DND-41 (cell line): ENCODE measurements around the gene ARSB.

Source experiments
- ATAC-seq: fragments of 200-7000 bp; cut with Tn5 transposase; 3 replicates; pipeline ENCODE4 v1.9.1; 2021; ENCODE audit warnings: low read depth; ENCODE audit not compliant: insufficient read depth
- DNase-seq: peaks from one replicate; pipeline ENCODE4 v3.0.0-alpha.2; 2020
- H2AFZ ChIP-seq: 2 replicates; pipeline ENCODE4 v1.6.0; 2012; ENCODE audit warnings: low read depth, low read length
- H3K27ac ChIP-seq: 2 replicates; pipeline ENCODE4 v1.5.1; 2012; ENCODE audit warnings: low read length, inconsistent platforms
- H3K27me3 ChIP-seq: fragments of 200-600 bp; sonication (generic); 2 replicates; pipeline ENCODE4 v1.6.0; 2012; ENCODE audit warnings: low read length, mild to moderate bottlenecking, inconsistent platforms; ENCODE audit not compliant: insufficient read depth, poor library complexity
- H3K36me3 ChIP-seq: 2 replicates; pipeline ENCODE4 v1.5.1; 2012; ENCODE audit warnings: low read length, inconsistent platforms; ENCODE audit not compliant: insufficient read depth
- H3K4me1 ChIP-seq: 2 replicates; pipeline ENCODE4 v1.5.1; 2012; ENCODE audit warnings: mild to moderate bottlenecking, low read length; ENCODE audit not compliant: insufficient read depth
- H3K4me2 ChIP-seq: 2 replicates; pipeline ENCODE4 v1.6.0; 2012; ENCODE audit warnings: mild to moderate bottlenecking, moderate library complexity, low read length, inconsistent platforms; ENCODE audit not compliant: insufficient read depth
- H3K4me3 ChIP-seq, 2 experiments: fragments of 200-600 bp in 1 of 2; shearing (Covaris generic) in 1 of 2; 2 replicates each; pipeline ENCODE4 v1.5.1; 2012 to 2016; ENCODE audit warnings: inconsistent platforms in 2 of 2, low read length in 2 of 2, mild to moderate bottlenecking in 2 of 2, low read depth in 1 of 2, moderate library complexity in 1 of 2
- H3K79me2 ChIP-seq: 2 replicates; pipeline ENCODE4 v1.6.0; 2012; ENCODE audit warnings: low read length, inconsistent platforms; ENCODE audit not compliant: insufficient read depth
- H3K9ac ChIP-seq: 2 replicates; pipeline ENCODE4 v1.6.0; 2012; ENCODE audit warnings: low read depth, mild to moderate bottlenecking, inconsistent platforms, low read length, moderate library complexity
- H3K9me3 ChIP-seq: 2 replicates; pipeline ENCODE4 v1.5.1; 2012; ENCODE audit warnings: low read length, moderate library complexity, mild to moderate bottlenecking, inconsistent platforms; ENCODE audit not compliant: insufficient read depth, severe bottlenecking
- H4K20me1 ChIP-seq: 2 replicates; pipeline ENCODE4 v1.6.0; 2012; ENCODE audit warnings: low read length; ENCODE audit not compliant: insufficient read depth
- EZH2 ChIP-seq: IDR thresholded peaks from 3 replicates; pipeline ENCODE4 v1.6.1; 2012; ENCODE audit warnings: borderline replicate concordance, low read depth, mild to moderate bottlenecking, moderate library complexity, low read length, inconsistent platforms; ENCODE audit not compliant: severe bottlenecking
- TF ChIP-seq, protein P1 (sequence below): IDR thresholded peaks from 2 replicates; pipeline ENCODE4 v1.5.1; 2012; ENCODE audit warnings: borderline replicate concordance, low read length, moderate library complexity, mild to moderate bottlenecking; ENCODE audit not compliant: poor library complexity, severe bottlenecking; ENCODE audit errors: extremely low read depth

ARSB gene

DNA sequence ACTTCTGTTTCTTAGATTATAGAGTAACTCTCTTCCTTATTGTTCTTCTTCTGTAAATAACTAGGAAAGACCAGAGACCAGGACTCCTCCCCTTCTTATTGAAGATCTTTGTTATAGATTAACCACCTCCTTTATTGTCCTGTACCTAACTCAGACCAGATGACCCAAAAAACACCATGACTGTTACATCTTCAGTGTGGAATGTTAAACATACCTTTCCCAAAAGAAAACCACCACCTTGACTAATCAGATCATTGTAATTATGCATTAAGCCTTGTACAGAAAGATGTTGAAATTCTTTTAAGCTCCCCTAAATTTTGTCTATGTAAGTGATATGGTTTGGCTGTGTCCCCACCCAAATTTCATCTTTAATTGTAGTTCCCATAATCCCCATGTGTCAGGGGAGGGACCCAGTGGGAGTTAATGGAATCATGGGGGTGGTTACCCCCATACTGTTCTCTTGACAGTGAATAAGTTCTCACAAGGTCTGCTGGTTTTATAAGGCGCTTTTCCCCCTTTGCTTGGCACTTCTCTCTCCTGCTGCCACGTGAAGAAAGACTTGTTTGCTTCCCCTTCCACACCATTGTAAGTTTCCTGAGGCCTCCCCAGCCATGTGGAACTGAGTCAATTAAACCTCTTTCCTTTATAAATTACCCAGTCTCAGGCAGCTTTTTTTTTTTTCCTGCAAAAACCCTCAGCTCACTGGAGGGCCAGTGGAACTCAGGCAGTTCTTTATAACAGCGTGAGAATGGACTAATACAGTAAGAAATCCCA, 26.3 kb downstream of the ARSB start:
- H3K4me3 ChIP-seq: no peak overlapping the region
- H3K27me3 ChIP-seq: no peaks in the 10 kb centered on the region
- H3K9ac ChIP-seq: no peak overlapping the region
- ATAC-seq: no peak
- no peak overlapping the region for H2AFZ ChIP-seq
- no peaks in the 10 kb centered on the region for H3K4me1 ChIP-seq
- H4K20me1 ChIP-seq: no peaks in the 10 kb centered on the region
- no peak for DNase-seq
- H3K36me3 ChIP-seq: peaks cover 20% of the 10 kb centered on the region; the same call in 1 of the 2 replicates
- no peak overlapping the region for H3K4me2 ChIP-seq
- no peak for TF ChIP-seq EZH2
- TF ChIP-seq, protein P1, sequence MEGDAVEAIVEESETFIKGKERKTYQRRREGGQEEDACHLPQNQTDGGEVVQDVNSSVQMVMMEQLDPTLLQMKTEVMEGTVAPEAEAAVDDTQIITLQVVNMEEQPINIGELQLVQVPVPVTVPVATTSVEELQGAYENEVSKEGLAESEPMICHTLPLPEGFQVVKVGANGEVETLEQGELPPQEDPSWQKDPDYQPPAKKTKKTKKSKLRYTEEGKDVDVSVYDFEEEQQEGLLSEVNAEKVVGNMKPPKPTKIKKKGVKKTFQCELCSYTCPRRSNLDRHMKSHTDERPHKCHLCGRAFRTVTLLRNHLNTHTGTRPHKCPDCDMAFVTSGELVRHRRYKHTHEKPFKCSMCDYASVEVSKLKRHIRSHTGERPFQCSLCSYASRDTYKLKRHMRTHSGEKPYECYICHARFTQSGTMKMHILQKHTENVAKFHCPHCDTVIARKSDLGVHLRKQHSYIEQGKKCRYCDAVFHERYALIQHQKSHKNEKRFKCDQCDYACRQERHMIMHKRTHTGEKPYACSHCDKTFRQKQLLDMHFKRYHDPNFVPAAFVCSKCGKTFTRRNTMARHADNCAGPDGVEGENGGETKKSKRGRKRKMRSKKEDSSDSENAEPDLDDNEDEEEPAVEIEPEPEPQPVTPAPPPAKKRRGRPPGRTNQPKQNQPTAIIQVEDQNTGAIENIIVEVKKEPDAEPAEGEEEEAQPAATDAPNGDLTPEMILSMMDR: no peak
- H3K79me2 ChIP-seq: no peaks in the 10 kb centered on the region
- no peaks in the 10 kb centered on the region for H3K9me3 ChIP-seq
- H3K27ac ChIP-seq: no peak overlapping the region

DNA sequence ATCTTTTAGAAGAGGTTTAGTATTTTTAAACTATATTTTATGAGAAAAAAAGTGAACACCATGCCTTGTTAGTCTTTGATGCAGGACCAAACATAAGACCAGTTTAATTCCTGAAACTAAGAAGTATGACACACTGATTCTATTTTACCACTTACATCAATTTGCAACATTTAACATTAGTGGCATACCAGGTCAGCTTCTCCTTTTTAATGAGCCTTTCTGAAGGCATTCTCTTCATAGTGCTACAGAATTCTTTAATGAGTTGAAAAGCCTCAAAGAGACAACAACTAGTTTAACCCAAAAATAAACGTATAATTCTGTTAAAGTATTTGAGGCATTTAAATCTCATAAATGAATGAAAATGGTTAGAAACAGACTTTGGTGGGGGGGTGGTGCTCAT, 28.2 kb downstream of the ARSB start:
- TF ChIP-seq EZH2: no peak
- TF ChIP-seq, protein P1: no peak
- Histone ChIP-seq H4K20me1 (no peaks in the 10 kb centered on the region), H3K36me3 (peaks cover 13% of the 10 kb centered on the region; the same call in 1 of the 2 replicates), H3K4me2 (no peak overlapping the region), H3K4me1 (no peaks in the 10 kb centered on the region), H2AFZ (no peak overlapping the region), H3K27me3 (no peaks in the 10 kb centered on the region), H3K9ac (no peak overlapping the region), H3K4me3 (no peak overlapping the region), H3K27ac (no peak overlapping the region), H3K9me3 (no peaks in the 10 kb centered on the region), H3K79me2 (no peaks in the 10 kb centered on the region)
- DNase-seq (no peak), ATAC-seq (no peak)

DNA sequence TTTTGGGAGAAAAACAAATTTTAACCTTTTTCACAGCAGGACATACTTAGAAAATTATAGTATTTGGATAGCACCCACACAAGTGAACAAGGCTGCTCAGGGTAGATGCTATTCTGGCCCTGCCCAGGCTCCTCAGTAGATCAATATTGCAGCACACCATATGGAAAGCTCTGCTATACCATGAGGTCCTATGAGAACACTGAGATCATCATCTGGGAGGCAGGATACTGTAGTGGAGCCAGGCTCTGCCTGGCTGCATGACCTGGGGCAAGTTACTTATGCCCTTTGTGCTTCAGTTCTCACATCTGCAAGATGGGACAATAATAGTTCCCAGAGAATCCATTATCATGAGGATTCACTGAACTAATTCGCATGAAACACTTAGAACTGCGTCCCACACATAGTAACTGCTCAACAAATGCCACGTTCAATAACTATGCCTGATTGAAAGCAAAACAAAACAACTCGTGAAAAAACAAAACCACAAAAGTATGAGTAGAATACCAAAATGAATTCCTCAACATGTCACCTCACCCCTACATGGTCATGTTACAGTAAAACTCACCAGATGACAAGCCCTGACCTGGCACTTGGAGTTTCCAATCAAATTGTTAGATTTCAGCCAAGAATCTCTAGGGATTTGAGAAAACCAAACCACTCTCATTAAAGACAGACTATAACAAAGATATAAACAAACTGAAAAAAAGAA, 31.9 kb downstream of the ARSB start:
- H3K4me1 ChIP-seq: no peaks in the 10 kb centered on the region
- DNase-seq (no peak), ATAC-seq (no peak)
- H3K79me2 ChIP-seq: no peaks in the 10 kb centered on the region
- H3K4me3 ChIP-seq: no peak overlapping the region
- H3K9ac ChIP-seq: no peak overlapping the region
- H2AFZ ChIP-seq: no peak overlapping the region
- no peak for TF ChIP-seq EZH2
- TF ChIP-seq, protein P1: no peak
- no peak overlapping the region for H3K4me2 ChIP-seq
- H3K36me3 ChIP-seq: peaks cover 13% of the 10 kb centered on the region; the same call in 1 of the 2 replicates
- H4K20me1 ChIP-seq: no peaks in the 10 kb centered on the region
- no peak overlapping the region for H3K27ac ChIP-seq
- H3K9me3 ChIP-seq: no peaks in the 10 kb centered on the region
- H3K27me3 ChIP-seq: no peaks in the 10 kb centered on the region
